GM18519 (cell line): ENCODE measurements around the gene ICOSLG.
"Not testable (repeated sequence)": the region's sequence is repeated elsewhere in the genome, so short reads cannot be mapped to it uniquely, and the experiment has no call there.

Experiments used
- ATAC-seq: cut with Tn5 transposase; IDR thresholded peaks from one replicate; pipeline ENCODE4 v1.9.1; 2021; ENCODE audit warnings: mild to moderate bottlenecking, moderate library complexity; ENCODE audit not compliant: unreplicated experiment, low FRiP score

The ICOSLG gene

GRCh38 chr21:44190349-44191271, 50.1 kb downstream of the ICOSLG start:
- ATAC-seq, result not testable (repeated sequence)

GRCh38 chr21:44184862-44185261, 55.9 kb downstream of the ICOSLG start:
- not testable (repeated sequence) for ATAC-seq

GRCh38 chr21:44182202-44182601, 58.5 kb downstream of the ICOSLG start:
- ATAC-seq, result not testable (repeated sequence)

- ATAC-seq, result not testable (repeated sequence)
Measured at GRCh38 chr21:44181506-44181905, 59.2 kb downstream of the ICOSLG start.

GRCh38 chr21:44176127-44176526, 64.6 kb downstream of the ICOSLG start:
- ATAC-seq, result not testable (repeated sequence)

GRCh38 chr21:44175189-44175588, 65.6 kb downstream of the ICOSLG start:
- not testable (repeated sequence) for ATAC-seq
